Astrocyte (in vitro differentiated cells and primary cell): Measurements from ENCODE around the gene ETV6. TPM values are rescaled to one million over a fixed set of nuclear protein-coding genes. Genes with fewer than 3 reads are reported as not detected.
A peak's percentile ranks its signal among the peaks of the same experiment; 100 is the strongest.

ENCODE experiments used
- DNase-seq: peaks from one replicate; pipeline ENCODE4 v3.0.0-alpha.2; 2010; ENCODE audit warnings: low read depth
- FAIRE-seq: peaks from 2 replicates; lab custom pipeline; 2011; peaks lifted over from hg19 to GRCh38; lab: Jason Lieb, UNC
- H2AFZ ChIP-seq: 2 replicates; pipeline ENCODE4 v1.6.0; 2012; ENCODE audit warnings: low read depth, low read length, inconsistent platforms
- H3K27ac ChIP-seq: 2 replicates; pipeline ENCODE4 v1.5.1; 2011; ENCODE audit warnings: low read depth, low read length, inconsistent platforms
- H3K27me3 ChIP-seq: 2 replicates; pipeline ENCODE4 v1.6.0; 2011; ENCODE audit warnings: low read length, inconsistent platforms; ENCODE audit not compliant: insufficient read depth
- H3K36me3 ChIP-seq: 2 replicates; pipeline ENCODE4 v1.5.1; 2011; ENCODE audit warnings: low read length, inconsistent platforms; ENCODE audit not compliant: insufficient read depth
- H3K4me1 ChIP-seq: 2 replicates; pipeline ENCODE4 v1.5.1; 2011; ENCODE audit warnings: low read length, inconsistent platforms; ENCODE audit not compliant: insufficient read depth
- H3K4me2 ChIP-seq: 2 replicates; pipeline ENCODE4 v1.6.0; 2012; ENCODE audit warnings: low read length, inconsistent platforms
- H3K4me3 ChIP-seq: 2 replicates; pipeline ENCODE4 v1.5.1; 2011; ENCODE audit warnings: low read depth, mild to moderate bottlenecking, low read length, inconsistent platforms; ENCODE audit not compliant: insufficient read depth
- H3K79me2 ChIP-seq: 2 replicates; pipeline ENCODE4 v1.6.0; 2012; ENCODE audit warnings: mild to moderate bottlenecking, low read length, inconsistent platforms; ENCODE audit not compliant: insufficient read depth
- H3K9ac ChIP-seq: 2 replicates; pipeline ENCODE4 v1.6.0; 2012; ENCODE audit warnings: mild to moderate bottlenecking, low read length, inconsistent platforms
- H3K9me3 ChIP-seq: 2 replicates; pipeline ENCODE4 v1.5.1; 2012; ENCODE audit warnings: low read depth, mild to moderate bottlenecking, low read length, inconsistent platforms; ENCODE audit not compliant: insufficient read depth
- H4K20me1 ChIP-seq: 2 replicates; pipeline ENCODE4 v1.6.0; 2012; ENCODE audit warnings: low read length, inconsistent platforms; ENCODE audit not compliant: insufficient read depth
- H3K27ac Mint-ChIP-seq: one replicate; pipeline ENCODE4 v1.8.0; 2021; ENCODE audit warnings: mild to moderate bottlenecking, mixed read lengths; ENCODE audit not compliant: unreplicated experiment
- H3K27me3 Mint-ChIP-seq: one replicate; pipeline ENCODE4 v1.8.0; 2021; ENCODE audit warnings: low read depth, mixed read lengths; ENCODE audit not compliant: unreplicated experiment
- H3K36me3 Mint-ChIP-seq: one replicate; pipeline ENCODE4 v1.8.0; 2021; ENCODE audit warnings: low read depth, mixed read lengths; ENCODE audit not compliant: unreplicated experiment
- H3K4me1 Mint-ChIP-seq: one replicate; pipeline ENCODE4 v1.8.0; 2021; ENCODE audit warnings: low read depth, mixed read lengths; ENCODE audit not compliant: unreplicated experiment
- H3K4me3 Mint-ChIP-seq: one replicate; pipeline ENCODE4 v1.8.0; 2021; ENCODE audit warnings: mild to moderate bottlenecking, moderate library complexity, mixed read lengths; ENCODE audit not compliant: unreplicated experiment
- H3K9me3 Mint-ChIP-seq: one replicate; pipeline ENCODE4 v1.8.0; 2021; ENCODE audit warnings: mild to moderate bottlenecking, mixed read lengths; ENCODE audit not compliant: unreplicated experiment
- EZH2 ChIP-seq: IDR thresholded peaks from 2 replicates; pipeline ENCODE4 v1.6.1; 2012; ENCODE audit warnings: mild to moderate bottlenecking, low read length, inconsistent platforms; ENCODE audit not compliant: insufficient read depth
- total RNA-seq: library from RNA; stranded (reverse); gene quantifications from 2 replicates; pipeline ENCODE4 v1.2.1, GENCODE V29; 2021
- TF ChIP-seq, protein P1 (sequence below): IDR thresholded peaks from 2 replicates; pipeline ENCODE4 v1.5.1; 2011; ENCODE audit warnings: low read depth, mild to moderate bottlenecking, inconsistent platforms, low read length, moderate library complexity; ENCODE audit not compliant: insufficient read depth

Gene ETV6
- total RNA-seq, 1 donor from 2014 or later, result 41.2 TPM

DNA sequence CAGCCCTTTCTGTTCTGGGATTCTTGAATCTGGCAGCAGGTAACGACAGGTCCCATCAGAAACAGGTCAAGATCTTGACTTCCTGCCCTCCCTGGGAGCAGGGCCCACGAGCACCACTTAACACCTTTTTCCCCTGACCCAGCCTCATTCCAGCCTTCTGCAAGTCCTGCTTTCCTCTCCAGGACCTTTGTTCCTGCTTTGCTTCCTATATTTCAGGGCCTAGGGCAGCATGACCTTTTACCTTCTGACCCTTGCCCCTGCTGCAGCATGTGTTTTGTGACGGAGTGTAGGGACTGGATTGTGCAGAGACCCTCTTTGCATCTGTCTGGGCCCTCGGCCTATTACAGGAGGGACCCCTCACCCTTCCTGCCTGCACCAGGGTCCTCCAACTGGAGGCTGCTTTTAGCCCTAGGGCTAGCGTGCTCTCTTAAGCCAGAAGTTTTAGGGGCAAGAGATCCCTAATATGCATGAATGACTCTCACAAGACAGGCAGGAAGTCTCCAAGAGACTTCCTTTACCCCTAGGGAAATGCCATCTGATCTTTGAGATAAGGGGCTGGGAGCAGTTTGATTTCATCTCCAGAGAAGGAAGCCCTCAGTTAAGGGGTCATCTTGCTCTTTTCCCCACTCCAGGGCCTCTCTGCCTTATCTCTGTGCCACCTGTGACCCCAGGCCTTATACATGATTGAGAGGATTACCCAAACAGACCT, 211.8 kb downstream of the ETV6 start:
- H3K9ac ChIP-seq, result no peak overlapping the region
- Mint-ChIP-seq H3K27me3 (no peaks in the 10 kb centered on the region), H3K9me3 (peaks cover 7% of the 10 kb centered on the region), H3K36me3 (peaks cover 43% of the 10 kb centered on the region), H3K27ac (no peak overlapping the region), H3K4me1 (peaks cover 10% of the 10 kb centered on the region), H3K4me3 (no peak overlapping the region)
- H3K4me2 ChIP-seq, result no peak overlapping the region
- H3K4me3 ChIP-seq, result no peak overlapping the region
- H3K4me1 ChIP-seq, result no peaks in the 10 kb centered on the region
- H3K36me3 ChIP-seq, result peaks cover 25% of the 10 kb centered on the region
- no peaks in the 10 kb centered on the region for H3K79me2 ChIP-seq
- no peak overlapping the region for H3K27ac ChIP-seq
- FAIRE-seq (no peak), DNase-seq (no peak)
- no peaks in the 10 kb centered on the region for H3K9me3 ChIP-seq
- no peaks in the 10 kb centered on the region for H3K27me3 ChIP-seq
- no peak overlapping the region for H2AFZ ChIP-seq
- TF ChIP-seq, protein P1, sequence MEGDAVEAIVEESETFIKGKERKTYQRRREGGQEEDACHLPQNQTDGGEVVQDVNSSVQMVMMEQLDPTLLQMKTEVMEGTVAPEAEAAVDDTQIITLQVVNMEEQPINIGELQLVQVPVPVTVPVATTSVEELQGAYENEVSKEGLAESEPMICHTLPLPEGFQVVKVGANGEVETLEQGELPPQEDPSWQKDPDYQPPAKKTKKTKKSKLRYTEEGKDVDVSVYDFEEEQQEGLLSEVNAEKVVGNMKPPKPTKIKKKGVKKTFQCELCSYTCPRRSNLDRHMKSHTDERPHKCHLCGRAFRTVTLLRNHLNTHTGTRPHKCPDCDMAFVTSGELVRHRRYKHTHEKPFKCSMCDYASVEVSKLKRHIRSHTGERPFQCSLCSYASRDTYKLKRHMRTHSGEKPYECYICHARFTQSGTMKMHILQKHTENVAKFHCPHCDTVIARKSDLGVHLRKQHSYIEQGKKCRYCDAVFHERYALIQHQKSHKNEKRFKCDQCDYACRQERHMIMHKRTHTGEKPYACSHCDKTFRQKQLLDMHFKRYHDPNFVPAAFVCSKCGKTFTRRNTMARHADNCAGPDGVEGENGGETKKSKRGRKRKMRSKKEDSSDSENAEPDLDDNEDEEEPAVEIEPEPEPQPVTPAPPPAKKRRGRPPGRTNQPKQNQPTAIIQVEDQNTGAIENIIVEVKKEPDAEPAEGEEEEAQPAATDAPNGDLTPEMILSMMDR, result no peak
- TF ChIP-seq EZH2, result no peak
- H4K20me1 ChIP-seq, result peaks cover 6% of the 10 kb centered on the region

DNA sequence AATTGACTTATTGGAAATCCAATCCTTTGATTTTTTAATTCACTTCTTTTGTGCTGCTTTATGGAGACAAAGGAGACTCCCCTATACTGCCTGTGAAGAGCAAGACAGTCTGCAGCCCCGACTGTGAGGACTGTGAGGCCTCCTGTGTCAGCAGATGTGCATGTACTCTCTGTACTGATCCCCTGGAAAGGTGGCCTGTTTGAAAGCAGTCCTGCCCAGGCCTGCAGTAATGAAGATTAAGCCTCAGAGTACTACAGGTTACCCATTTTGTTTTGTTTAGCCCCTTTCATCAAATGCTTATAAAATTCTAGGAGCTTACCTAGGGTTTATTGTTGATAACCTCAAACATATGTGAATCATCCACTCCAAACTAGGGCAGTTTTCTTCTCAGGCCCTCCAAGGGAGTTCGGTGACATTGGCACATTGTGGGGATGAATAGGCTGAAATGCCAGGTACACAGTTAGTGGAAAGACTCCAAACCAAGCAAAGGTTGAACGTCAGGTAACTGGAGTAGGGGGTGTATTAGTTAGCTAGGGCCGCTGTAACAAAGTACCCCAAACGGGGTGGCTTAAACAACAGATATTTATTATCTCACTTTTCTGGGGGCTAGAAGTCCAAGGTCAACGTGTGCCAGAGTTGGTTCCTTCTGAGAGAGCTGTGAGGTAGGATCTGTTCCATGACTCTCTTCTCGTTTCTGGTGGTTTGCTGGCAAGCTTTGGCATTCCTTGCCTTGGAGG, 212.6 kb downstream of the ETV6 start:
- Histone ChIP-seq H3K36me3 (peaks cover 22% of the 10 kb centered on the region), H3K79me2 (no peaks in the 10 kb centered on the region), H3K9ac (no peak overlapping the region), H3K9me3 (no peaks in the 10 kb centered on the region), H3K4me1 (no peaks in the 10 kb centered on the region), H2AFZ (no peak overlapping the region), H3K27me3 (no peaks in the 10 kb centered on the region), H3K27ac (no peak overlapping the region), H4K20me1 (peaks cover 6% of the 10 kb centered on the region), H3K4me3 (no peak overlapping the region), H3K4me2 (no peak overlapping the region)
- no peaks in the 10 kb centered on the region for H3K27me3 Mint-ChIP-seq
- peaks cover 45% of the 10 kb centered on the region for H3K36me3 Mint-ChIP-seq
- DNase-seq (no peak), FAIRE-seq (no peak)
- TF ChIP-seq, protein P1, result no peak
- no peak for TF ChIP-seq EZH2
- H3K27ac Mint-ChIP-seq, result no peak overlapping the region
- H3K4me1 Mint-ChIP-seq, result peaks cover 9% of the 10 kb centered on the region
- peaks cover 12% of the 10 kb centered on the region for H3K9me3 Mint-ChIP-seq
- no peak overlapping the region for H3K4me3 Mint-ChIP-seq

DNA sequence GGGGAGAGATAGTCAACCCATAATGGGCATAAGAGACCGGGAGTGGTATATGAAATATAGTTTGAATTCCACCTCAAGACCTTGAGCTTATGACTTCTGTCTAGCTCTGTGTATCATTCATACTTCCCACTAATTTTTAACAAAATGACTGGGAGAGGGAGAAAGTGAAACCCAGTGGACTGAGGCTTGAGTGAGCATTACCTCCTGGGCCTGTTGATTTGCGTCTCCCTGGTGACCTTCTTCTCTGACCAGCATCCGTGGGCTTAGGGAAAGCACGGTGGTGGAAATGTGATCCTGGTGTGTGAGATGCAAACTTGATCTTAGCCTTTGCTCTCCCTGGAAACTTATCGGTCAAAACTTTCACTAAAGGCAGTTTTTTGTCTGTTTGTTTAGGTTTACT, 213.3 kb downstream of the ETV6 start:
- Mint-ChIP-seq H3K4me1 (peaks cover 9% of the 10 kb centered on the region), H3K36me3 (peaks cover 48% of the 10 kb centered on the region), H3K27me3 (no peaks in the 10 kb centered on the region), H3K4me3 (no peak overlapping the region), H3K9me3 (peaks cover 12% of the 10 kb centered on the region), H3K27ac (no peak overlapping the region)
- no peaks in the 10 kb centered on the region for H3K9me3 ChIP-seq
- no peak overlapping the region for H3K9ac ChIP-seq
- TF ChIP-seq, protein P1, result no peak
- TF ChIP-seq EZH2, result no peak
- peaks cover 6% of the 10 kb centered on the region for H4K20me1 ChIP-seq
- DNase-seq, result peak; percentile 63
- no peaks in the 10 kb centered on the region for H3K27me3 ChIP-seq
- H3K36me3 ChIP-seq, result peaks cover 20% of the 10 kb centered on the region
- no peak for FAIRE-seq
- no peak overlapping the region for H3K27ac ChIP-seq
- no peak overlapping the region for H2AFZ ChIP-seq
- no peaks in the 10 kb centered on the region for H3K4me1 ChIP-seq
- no peaks in the 10 kb centered on the region for H3K79me2 ChIP-seq
- peak overlapping the region; percentile 18 for H3K4me2 ChIP-seq
- H3K4me3 ChIP-seq, result no peak overlapping the region
